GM21576 (cell line): ENCODE results near the gene SCTR.

ENCODE experiments used
- ATAC-seq: cut with Tn5 transposase; IDR thresholded peaks from one replicate; pipeline ENCODE4 v1.9.1; 2021; ENCODE audit warnings: mild to moderate bottlenecking, moderate library complexity; ENCODE audit not compliant: unreplicated experiment

The SCTR gene

GRCh38 chr2:119475857-119476244 is 48.4 kb downstream of the SCTR start:
- no peak for ATAC-seq

DNA sequence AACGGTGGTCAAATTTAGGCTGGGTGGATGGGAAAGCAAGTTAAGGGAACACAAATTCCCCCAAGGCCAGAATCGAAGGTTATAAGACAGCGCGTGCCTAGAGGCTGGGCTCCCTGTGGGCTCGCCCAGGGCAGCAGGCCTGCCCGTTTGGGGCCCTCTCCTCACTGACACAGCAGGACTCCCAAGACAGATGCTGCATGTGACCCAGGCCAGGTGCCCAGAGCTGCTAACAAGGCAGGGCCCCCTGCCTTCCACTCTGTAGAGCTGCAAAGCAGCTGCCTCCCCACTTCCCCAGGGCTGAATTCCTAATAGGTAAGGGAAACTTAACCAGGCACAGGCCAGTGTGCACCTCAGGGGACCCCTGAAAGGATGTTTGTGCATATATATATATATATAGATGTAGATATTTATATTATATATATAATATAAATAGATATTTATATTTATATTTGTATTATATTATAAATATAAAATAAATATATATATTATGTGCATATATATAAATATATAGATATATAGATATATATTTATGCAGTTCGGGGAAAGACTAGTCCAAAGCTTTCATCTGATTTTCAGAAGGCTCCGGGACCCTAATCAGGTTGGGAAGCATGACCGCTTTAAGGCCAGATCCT is 48.9 kb downstream of the SCTR start:
- no peak for ATAC-seq

DNA sequence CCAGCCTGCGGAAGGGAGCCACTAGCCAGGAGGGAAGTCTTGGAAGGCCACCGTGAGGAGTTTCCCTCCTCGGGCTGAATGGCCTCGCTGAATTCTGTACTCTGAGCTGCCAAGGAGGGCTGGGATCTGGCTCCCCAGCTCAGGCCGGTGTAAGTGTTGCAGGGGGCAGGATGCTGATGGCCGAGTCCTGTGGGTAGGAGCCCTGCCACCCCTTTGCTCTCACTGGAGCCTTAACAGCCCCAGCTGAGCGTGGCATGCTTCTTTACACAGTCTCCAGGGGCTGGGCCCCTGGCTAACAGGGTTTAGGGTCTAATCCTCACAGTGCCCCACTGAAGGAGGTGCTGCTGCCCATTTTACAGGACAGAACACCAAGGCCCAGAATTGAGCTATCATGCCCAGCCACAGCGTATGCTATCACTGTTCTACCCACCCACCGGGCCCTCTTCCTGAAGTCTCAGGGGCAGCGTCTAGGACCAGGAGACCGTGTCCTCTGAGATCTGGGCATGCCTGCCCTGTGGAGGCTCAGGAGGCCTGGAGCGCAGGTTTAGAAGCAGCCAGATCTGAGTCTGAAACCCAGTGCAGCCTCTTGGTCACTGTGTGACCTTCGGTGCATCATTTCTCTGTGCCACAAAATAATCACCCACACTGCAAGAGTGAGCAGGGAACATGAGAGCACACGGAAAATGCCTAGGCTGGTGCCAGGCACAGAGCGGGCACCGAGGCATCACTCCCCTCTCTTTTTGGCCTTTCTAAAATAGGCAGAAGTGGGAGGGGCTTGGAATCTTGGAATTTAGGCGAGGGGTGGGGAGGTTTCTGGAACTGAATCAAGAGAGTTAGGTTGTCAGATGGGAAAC is 49.7 kb downstream of the SCTR start:
- no peak for ATAC-seq

- no peak for ATAC-seq
Observed at GRCh38 chr2:119473621-119474370, 50.5 kb downstream of the SCTR start.

- no peak for ATAC-seq
Observed at GRCh38 chr2:119472749-119473148, 51.5 kb downstream of the SCTR start.

DNA sequence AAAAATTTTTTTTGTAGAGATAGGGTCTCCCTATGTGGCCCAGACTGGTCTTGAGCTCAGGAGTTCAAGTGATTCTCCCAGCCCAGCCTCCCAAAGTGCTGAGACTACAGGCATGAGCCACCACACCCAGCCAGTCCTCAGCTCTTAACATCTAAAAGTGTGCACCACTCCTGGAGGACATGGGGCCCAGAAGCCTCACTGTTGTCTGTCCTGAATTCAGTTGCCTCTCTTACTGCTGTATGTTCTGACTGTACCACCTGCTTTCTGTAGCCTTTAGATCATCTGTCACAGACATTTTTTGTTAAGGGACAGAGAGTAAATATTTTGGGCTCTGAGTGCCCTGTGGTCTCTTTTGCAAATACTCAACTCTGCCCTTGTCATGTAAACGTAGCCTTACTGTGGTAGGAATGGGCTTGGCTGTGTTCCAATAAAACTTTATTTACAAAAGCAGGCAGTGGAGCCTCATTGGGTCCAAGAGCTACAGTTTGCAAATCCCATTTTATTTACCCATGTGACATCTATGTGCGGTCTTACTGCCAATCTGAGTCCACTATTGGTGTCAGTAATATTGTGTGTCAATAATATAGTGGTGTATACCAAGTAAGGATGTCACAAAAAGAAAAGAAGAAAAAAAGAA is 54.5 kb downstream of the SCTR start:
- ATAC-seq = no peak

DNA sequence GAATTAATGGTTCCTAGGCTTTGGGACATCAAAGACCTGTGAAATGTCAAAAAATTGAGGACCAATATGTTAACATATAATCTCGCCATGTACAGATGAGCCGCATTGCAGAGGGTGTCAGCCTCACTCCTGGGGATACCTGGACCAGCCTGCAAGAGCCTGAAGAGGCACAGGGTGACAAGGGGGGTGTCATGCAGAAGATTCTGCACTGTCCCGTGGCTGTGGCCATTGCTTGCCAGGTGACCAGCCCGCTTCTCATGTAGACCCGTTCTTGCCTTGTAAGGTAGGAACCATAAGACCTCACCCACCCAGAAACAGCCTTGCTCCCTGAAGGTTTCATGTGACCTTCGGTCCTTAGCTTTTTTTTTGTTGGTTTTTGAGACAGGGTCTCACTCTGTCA is 55.2 kb downstream of the SCTR start:
- no peak for ATAC-seq

DNA sequence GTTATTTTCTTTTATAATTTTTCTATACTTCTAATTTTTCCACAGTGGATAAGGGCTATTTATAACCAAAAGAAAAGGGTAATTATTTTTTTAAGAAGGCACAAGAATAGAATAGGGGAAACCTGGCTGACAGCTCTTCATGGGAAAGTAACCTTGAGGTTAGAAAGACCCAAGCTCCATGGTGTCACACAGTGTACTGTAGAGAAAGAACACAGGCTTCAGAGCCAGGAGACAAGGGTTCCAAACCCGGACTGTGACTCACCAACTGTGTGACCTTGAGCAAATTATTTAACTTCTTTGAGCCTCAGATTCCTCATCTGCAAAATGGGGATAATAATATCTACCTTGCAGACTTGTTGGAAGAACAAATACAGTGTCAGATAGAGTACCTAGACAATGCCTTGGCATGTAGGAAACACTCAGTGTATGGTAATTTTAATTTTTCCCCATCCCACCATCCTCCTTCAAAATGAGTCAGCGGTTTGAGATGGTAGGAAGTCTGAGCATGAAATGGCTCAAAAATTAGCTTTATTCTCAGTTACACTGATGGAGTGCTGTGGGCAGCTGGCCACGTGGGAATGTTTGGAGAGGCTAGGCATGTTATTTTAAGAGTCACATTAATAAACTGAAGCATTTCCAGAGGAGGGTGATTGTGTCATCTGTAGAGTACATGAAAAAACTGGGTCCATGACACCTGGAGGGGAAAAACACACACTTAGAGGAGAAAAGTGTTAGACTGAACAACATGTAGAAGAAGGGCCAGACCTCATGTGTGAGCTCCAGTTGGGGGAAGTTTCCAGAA is 55.9 kb downstream of the SCTR start:
- ATAC-seq = no peak

DNA sequence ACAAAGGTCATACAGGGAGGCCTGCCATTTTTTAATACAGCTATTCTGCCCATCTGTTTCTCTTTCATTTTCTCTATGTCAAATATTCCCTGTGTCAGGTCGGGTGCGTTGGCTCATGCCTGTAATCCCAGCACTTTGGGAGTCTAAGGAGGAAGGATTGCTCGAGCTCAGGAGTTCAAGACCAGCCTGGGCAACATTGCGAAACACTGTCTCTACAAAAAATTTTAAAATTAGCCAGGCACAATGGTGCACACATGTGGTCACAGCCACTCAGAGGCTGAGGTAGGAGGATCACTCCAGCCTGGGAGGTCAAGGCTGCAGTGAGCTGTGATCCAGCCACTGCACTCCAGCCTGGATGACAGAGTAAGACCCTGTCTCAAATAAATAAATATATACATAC is 57.9 kb downstream of the SCTR start:
- ATAC-seq = no peak

DNA sequence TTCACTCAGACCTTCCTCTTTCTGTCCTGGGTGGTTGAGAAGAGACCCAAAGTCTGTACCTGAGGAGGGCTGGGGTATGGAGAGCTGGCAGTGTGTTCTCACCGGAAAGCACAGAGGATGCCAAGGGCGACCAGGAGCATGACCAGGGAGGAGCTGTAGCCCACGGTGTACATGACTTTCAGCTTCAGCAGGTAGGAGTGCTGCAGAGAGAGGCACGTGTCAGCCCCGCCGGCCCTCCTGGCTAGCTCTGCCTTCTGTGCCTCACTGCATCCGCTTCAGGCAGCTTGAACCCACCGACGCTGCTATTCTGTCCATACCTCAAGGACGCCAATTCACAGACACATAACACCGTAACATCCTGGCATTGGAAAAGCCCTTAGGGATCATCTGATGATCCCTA is 58.6 kb downstream of the SCTR start:
- no peak for ATAC-seq

- no peak for ATAC-seq
Observed at GRCh38 chr2:119464981-119465380, 59.3 kb downstream of the SCTR start.

DNA sequence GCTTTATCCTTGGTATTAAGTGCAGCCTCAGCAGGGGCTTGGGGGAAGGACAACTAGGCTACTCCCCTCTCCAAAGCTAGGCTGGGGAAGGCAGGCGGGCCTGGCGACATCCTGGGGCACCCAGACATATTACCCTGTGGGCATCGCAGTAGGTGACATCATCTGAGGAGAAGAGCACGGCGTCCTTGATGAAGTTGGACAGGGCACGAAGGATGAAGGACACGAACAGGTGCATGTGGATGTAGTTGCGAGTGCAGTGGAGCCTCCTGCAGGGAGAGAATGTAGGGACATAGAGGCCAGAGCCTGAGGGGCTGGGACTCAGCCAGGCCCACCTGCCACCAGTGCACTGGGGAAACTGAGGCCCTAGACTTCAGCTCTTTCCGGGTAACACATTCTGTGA is 60.3 kb downstream of the SCTR start:
- ATAC-seq = no peak

- ATAC-seq = no peak
Observed at GRCh38 chr2:119463136-119463535, 61.1 kb downstream of the SCTR start.

DNA sequence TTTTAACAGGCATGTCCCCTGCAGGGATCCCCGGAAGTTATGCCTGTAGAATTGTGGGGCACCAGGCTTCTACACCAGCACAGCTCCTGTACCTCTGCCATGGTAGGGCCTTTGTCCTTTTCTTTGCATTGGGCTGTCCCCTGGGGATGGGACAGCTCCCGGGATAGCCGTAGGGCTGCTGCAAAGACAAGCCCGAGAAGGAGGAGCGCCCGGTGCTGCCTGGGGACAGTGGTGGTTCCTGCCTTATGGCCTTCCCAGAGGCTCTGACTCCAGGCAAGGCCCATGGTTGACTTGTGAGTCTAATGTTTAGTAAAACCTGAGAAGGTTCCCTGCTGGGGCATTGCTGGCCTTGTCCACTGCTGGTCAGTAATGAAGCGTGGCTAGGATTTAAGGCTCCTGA is 61.7 kb downstream of the SCTR start:
- no peak for ATAC-seq

- no peak for ATAC-seq
Observed at GRCh38 chr2:119461811-119462210, 62.5 kb downstream of the SCTR start.

DNA sequence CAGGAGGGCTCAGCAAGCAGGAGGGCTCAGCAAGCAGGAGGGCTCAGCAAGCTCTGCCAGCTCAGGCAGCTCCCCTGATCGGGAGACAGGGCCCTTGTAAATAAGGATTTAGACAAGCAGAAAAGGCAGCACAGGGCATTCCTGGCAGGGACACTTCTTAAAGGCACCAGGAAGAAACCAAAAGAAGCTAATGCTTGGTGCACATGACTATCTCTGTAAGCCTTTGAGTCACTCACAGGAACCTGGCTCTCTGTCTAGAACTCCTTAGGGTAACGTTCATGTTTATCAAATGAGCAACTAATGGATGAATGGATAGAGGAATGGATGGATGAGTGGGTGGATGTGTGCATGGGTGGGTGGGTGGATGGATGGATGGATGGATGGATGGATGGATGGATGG is 64.2 kb downstream of the SCTR start:
- ATAC-seq = no peak

- no peak for ATAC-seq
Observed at GRCh38 chr2:119455066-119455718, 69.1 kb downstream of the SCTR start.

- ATAC-seq = no peak
Observed at GRCh38 chr2:119453972-119454593, 70.2 kb downstream of the SCTR start.

- no peak for ATAC-seq
Observed at GRCh38 chr2:119451336-119452050, 72.8 kb downstream of the SCTR start.
